ENCODE data around the gene ADCY3. TPM values are rescaled to one million over a fixed set of nuclear protein-coding genes. Genes with fewer than 3 reads are reported as not detected.

Gene ADCY3
- total and polyA plus RNA-seq, 2 of the 13 experiments (the other 11 are each of a cell fraction or from before 2014, with no cell fraction given) = 0.11 to 0.61 TPM

DNA sequence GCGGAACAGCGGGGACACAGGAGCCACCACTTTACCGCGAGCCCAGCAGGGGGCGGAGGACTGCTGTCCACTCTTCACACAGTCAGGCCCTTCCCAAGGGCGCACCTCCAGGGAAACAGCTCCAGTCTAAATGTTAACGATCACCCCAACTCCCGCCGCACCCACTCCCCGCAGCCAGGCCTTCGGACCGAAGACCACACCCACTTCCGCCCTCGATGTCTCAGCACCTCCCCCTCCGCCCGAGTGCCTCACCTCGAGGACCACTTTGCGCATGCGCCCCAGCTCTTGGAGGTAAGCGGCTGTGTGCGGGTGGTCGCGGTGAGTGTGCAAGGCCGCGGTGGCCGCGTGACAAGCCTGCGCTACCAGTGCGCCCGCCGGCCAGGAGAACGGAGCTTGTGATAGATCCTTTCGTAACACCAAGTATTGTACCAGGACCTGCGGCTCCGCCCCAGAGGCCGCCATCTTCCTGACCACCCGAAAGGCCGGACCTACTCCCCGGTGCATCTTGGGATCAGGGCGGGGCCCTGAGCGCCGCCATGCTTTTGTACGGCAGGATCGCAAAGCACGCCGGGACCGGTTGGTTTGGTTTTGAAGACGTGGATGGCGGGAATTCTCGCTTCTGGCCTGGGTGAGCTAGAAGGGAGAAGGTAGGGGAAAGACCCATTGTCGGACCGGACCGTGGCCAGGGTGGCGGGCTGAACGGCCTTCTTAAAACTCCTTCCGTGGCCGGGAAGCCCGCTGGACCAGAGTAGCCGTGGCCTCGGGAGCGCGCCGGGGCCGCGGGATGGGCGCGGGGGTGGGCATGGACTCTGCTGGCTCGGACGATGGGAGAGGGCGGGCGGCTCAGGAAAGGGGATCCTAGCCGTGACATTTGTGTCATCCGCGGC, 126.9 kb downstream of the ADCY3 start, which contains the start of the genes CENPO and PTRHD1 (continued):
- TF ChIP-seq ZNF589 (CRISPR knock-in tag; conservative IDR thresholded peaks at IDR 0.05) (peak; percentile 98), DDIT3 (CRISPR knock-in tag; IDR thresholded peaks at IDR 0.05) (peak; percentile 85; the same call in 1 of the 2 replicates), TGIF2 (CRISPR knock-in tag; IDR thresholded peaks at IDR 0.05) (peak; percentile 93), SOX5 (CRISPR knock-in tag; IDR thresholded peaks at IDR 0.05; ENCODE audit: borderline replicate concordance) (peak; percentile 33), ZNF235 (CRISPR knock-in tag; IDR thresholded peaks at IDR 0.05; ENCODE audit: borderline replicate concordance) (peak; percentile 96), ZNF564 (CRISPR knock-in tag; IDR thresholded peaks at IDR 0.05) (peak; percentile 49), PRDM10 (CRISPR knock-in tag; IDR thresholded peaks at IDR 0.05; ENCODE audit: low read depth) (peak; percentile 68), MZF1 (CRISPR knock-in tag; IDR thresholded peaks at IDR 0.05; ENCODE audit: borderline replicate concordance) (no peak), TFDP1 (CRISPR knock-in tag; IDR thresholded peaks at IDR 0.05; ENCODE audit: borderline replicate concordance) (peak; percentile 99), CCAR2 (optimal IDR thresholded peaks at IDR 0.05; ENCODE audit: low read depth, low read length) (no peak), ZNF720 (CRISPR knock-in tag; IDR thresholded peaks at IDR 0.05) (0 out of 2 replicates have a peak, but pooled peaks have one; percentile 66), RAD21 (CRISPR knock-in tag; IDR thresholded peaks at IDR 0.05) (peak; percentile 91), GTF2F1 (IDR thresholded peaks at IDR 0.05; ENCODE audit: low read length) (0 out of 2 replicates have a peak, but pooled peaks have one; percentile 68), PRDM4 (CRISPR knock-in tag; IDR thresholded peaks at IDR 0.05; ENCODE audit: borderline replicate concordance) (peak; percentile 69; the same call in 1 of the 2 replicates), BCL6 (CRISPR knock-in tag; IDR thresholded peaks at IDR 0.05) (peak; percentile 31; the same call in 1 of the 2 replicates)
- TF ChIP-seq, protein P1, sequence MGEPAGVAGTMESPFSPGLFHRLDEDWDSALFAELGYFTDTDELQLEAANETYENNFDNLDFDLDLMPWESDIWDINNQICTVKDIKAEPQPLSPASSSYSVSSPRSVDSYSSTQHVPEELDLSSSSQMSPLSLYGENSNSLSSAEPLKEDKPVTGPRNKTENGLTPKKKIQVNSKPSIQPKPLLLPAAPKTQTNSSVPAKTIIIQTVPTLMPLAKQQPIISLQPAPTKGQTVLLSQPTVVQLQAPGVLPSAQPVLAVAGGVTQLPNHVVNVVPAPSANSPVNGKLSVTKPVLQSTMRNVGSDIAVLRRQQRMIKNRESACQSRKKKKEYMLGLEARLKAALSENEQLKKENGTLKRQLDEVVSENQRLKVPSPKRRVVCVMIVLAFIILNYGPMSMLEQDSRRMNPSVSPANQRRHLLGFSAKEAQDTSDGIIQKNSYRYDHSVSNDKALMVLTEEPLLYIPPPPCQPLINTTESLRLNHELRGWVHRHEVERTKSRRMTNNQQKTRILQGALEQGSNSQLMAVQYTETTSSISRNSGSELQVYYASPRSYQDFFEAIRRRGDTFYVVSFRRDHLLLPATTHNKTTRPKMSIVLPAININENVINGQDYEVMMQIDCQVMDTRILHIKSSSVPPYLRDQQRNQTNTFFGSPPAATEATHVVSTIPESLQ (CRISPR knock-in tag; conservative IDR thresholded peaks at IDR 0.05) = peak; percentile 58; the same call in 1 of the 2 replicates
- TF ChIP-seq, protein P2, sequence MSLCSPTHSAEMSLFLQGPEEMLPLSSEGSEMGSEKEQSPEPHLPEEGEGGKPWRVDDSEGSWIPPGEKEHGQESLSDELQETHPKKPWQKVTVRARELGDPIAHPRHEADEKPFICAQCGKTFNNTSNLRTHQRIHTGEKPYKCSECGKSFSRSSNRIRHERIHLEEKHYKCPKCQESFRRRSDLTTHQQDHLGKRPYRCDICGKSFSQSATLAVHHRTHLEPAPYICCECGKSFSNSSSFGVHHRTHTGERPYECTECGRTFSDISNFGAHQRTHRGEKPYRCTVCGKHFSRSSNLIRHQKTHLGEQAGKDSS (CRISPR knock-in tag; IDR thresholded peaks at IDR 0.05; ENCODE audit: borderline replicate concordance, low read depth) = peak; percentile 86

Data from HepG2 (cell line).